B cell (primary cell): ENCODE data around the gene PPP6R1. TPM values are rescaled to one million over a fixed set of nuclear protein-coding genes. Genes with fewer than 3 reads are reported as not detected.

ENCODE experiments used
- ATAC-seq: fragments of 200-7000 bp; cut with Tn5 transposase; one replicate; pipeline ENCODE4 v1.10.0; 2021; ENCODE audit warnings: low read depth, mild to moderate bottlenecking, moderate number of reproducible peaks, moderate library complexity
- CTCF ChIA-PET: fragments of 350-600 bp; sonication (Branson Sonifier 250); formaldehyde crosslinking; loops from one replicate; lab custom pipeline; 2021; ENCODE audit warnings: antibody characterized with exemption, inconsistent platforms; lab: Charles Lee
- POLR2A ChIA-PET: fragments of 350-600 bp; sonication (Branson Sonifier 250); formaldehyde crosslinking; loops from one replicate; lab custom pipeline; 2021; ENCODE audit warnings: antibody characterized with exemption; lab: Charles Lee
- DNase-seq: peaks from one replicate; pipeline ENCODE4 v3.0.0; 2013
- H2AFZ ChIP-seq: 2 replicates; pipeline ENCODE4 v1.6.1; 2012; ENCODE audit warnings: mild to moderate bottlenecking, low read depth, low read length; ENCODE audit not compliant: insufficient read depth, poor library complexity, severe bottlenecking
- H3K27ac ChIP-seq, 2 donors: 1 replicate in 1 of 2; 2 replicates in 1 of 2; pipeline ENCODE4 v1.5.1; 2012 to 2013; ENCODE audit warnings: low read length in 2 of 2, mild to moderate bottlenecking in 2 of 2, moderate library complexity in 1 of 2
- H3K27me3 ChIP-seq, 4 experiments: fragments of 200-600 bp in 1 of 4; sonication (generic) in 1 of 4; replicated peaks in 1 of 4; 1 replicate in 2 of 4; 2 replicates in 2 of 4; pipeline versions ENCODE4 v1.6.1 to v1.7.0; 2013 to 2016; ENCODE audit warnings: low read length in 3 of 4, mild to moderate bottlenecking in 2 of 4, mixed read lengths in 1 of 4, moderate library complexity in 1 of 4; ENCODE audit not compliant: insufficient read depth in 4 of 4, control insufficient read depth in 3 of 4; ENCODE audit errors: control extremely low read depth in 1 of 4
- H3K36me3 ChIP-seq, 2 experiments: replicated peaks in 1 of 2; 1 replicate in 1 of 2; 2 replicates in 1 of 2; pipeline versions ENCODE4 v1.6.1 to v1.7.1; 2013; ENCODE audit warnings: low read length in 1 of 2; ENCODE audit not compliant: insufficient read depth in 2 of 2, control insufficient read depth in 1 of 2; ENCODE audit errors: control extremely low read depth in 1 of 2, extremely low read depth in 1 of 2
- H3K4me1 ChIP-seq, 2 donors: fragments of 200-600 bp in 1 of 2; sonication (generic) in 1 of 2; 1 replicate in 1 of 2; 2 replicates in 1 of 2; pipeline versions ENCODE4 v1.5.1 to v1.6.1; 2013 to 2017; ENCODE audit warnings: low read length in 2 of 2; ENCODE audit not compliant: control insufficient read depth in 2 of 2, insufficient read depth in 2 of 2
- H3K4me2 ChIP-seq: replicated peaks from 2 replicates; pipeline ENCODE3; 2012; ENCODE audit warnings: mild to moderate bottlenecking, low read depth, low read length; ENCODE audit not compliant: poor library complexity, severe bottlenecking
- H3K4me3 ChIP-seq, 5 experiments: fragments of 200-600 bp in 1 of 5; sonication (generic) in 1 of 5; 1 replicate in 3 of 5; 2 replicates in 2 of 5; pipeline versions ENCODE4 v1.5.1 to v1.7.0; 2011 to 2016; ENCODE audit warnings: low read length in 4 of 5, mild to moderate bottlenecking in 4 of 5, low read depth in 2 of 5, control low read depth in 1 of 5, moderate library complexity in 1 of 5; ENCODE audit not compliant: insufficient read depth in 1 of 5; ENCODE audit errors: control extremely low read depth in 1 of 5, extremely low read depth in 1 of 5
- H3K79me2 ChIP-seq: fragments of 200-600 bp; sonication (generic); one replicate; pipeline ENCODE4 v1.6.0; 2016; ENCODE audit warnings: low read length; ENCODE audit not compliant: control insufficient read depth, insufficient read depth
- H3K9ac ChIP-seq: fragments of 200-600 bp; sonication (generic); 2 replicates; pipeline ENCODE4 v1.6.1; 2017; ENCODE audit warnings: mild to moderate bottlenecking, low read length, moderate library complexity
- H3K9me3 ChIP-seq, 3 donors: one replicate each; pipeline versions ENCODE4 v1.6.1 to v1.7.1; 2013; ENCODE audit warnings: low read length in 2 of 3; ENCODE audit not compliant: control insufficient read depth in 2 of 3, insufficient read depth in 1 of 3; ENCODE audit errors: control extremely low read depth in 1 of 3
- H4K20me1 ChIP-seq: 2 replicates; pipeline ENCODE4 v1.6.0; 2012; ENCODE audit warnings: mild to moderate bottlenecking, low read length; ENCODE audit not compliant: insufficient read depth, control insufficient read depth, poor library complexity, severe bottlenecking
- H3K27ac Mint-ChIP-seq: one replicate; pipeline ENCODE4 v1.8.0; 2021; ENCODE audit warnings: mixed read lengths
- H3K27me3 Mint-ChIP-seq: one replicate; pipeline ENCODE4 v1.8.0; 2021; ENCODE audit warnings: mixed read lengths
- H3K4me1 Mint-ChIP-seq: one replicate; pipeline ENCODE4 v1.8.0; 2021; ENCODE audit warnings: mixed read lengths
- H3K4me3 Mint-ChIP-seq: one replicate; pipeline ENCODE4 v1.8.0; 2021; ENCODE audit warnings: mixed read lengths
- H3K9me3 Mint-ChIP-seq: one replicate; pipeline ENCODE4 v1.8.0; 2022; ENCODE audit warnings: mixed read lengths; ENCODE audit not compliant: insufficient read depth
- EZH2 ChIP-seq: IDR thresholded peaks from 2 replicates; pipeline ENCODE4 v1.6.1; 2012; ENCODE audit warnings: borderline replicate concordance, low read depth, mild to moderate bottlenecking, moderate library complexity, low read length; ENCODE audit not compliant: insufficient read depth, poor library complexity, severe bottlenecking
- WGBS: methylation state at CpG from one replicate; pipeline ENCODE4 v1.1.5; 2013; ENCODE audit warnings: missing lambda C conversion rate; ENCODE audit not compliant: insufficient coverage; 5-methylcytosine and 5-hydroxymethylcytosine counted together
- intact Hi-C: fragments of 100-400 bp; cut with micrococcal nuclease; formaldehyde crosslinking; loops from one replicate; pipeline ENCODE4 v1.10.0; 2022
- polyA plus RNA-seq: library from polyadenylated mRNA; depleted of rRNA; stranded (reverse); fragments of >200 nt; gene quantifications from 2 replicates; pipeline ENCODE4 v1.2.3, GENCODE V29; 2012
- total RNA-seq, 2 donors: library from RNA; stranded (reverse); fragments of 120-200 nt in 1 of 2; gene quantifications; 1 replicate in 1 of 2; 2 replicates in 1 of 2; pipeline versions ENCODE4 v1.2.3 to v1.2.4, GENCODE V29; 2013 to 2022
- TF ChIP-seq, protein P1 (sequence below): fragments of 200-600 bp; IDR thresholded peaks from one replicate; pipeline ENCODE4 v1.8.0; 2022; ENCODE audit warnings: antibody characterized with exemption, mild to moderate bottlenecking

Gene PPP6R1
- total and polyA plus RNA-seq, 2 donors (not counting 1 experiment from before 2014, with no cell fraction given): 122 to 193 TPM

DNA sequence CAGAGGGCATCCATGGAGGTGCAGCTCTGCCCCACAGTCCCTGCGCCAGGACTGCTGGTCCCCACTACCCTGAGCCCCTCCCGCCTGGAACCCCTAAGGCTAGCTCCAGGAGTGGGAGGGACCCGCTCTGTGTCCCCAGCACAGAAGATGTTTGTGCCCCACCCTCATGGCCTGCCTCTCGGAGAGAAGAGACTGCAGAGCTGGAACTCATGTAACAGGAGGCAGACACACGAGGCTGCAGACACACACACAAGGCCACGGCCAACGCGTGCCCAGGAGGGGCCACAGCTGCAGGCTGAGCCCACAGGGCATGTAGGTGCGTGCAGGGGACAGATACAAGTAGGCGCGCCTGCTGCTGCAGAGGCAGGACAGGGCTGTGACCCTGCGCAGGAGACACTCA lies 19.8 kb downstream of the PPP6R1 start:
- ChIA-PET POLR2A (no interaction called here), CTCF (no interaction called here)
- Histone ChIP-seq H3K27me3 (no peaks in the 10 kb centered on the region), H3K4me3 (no peak overlapping the region), H3K36me3 (peaks cover 0 to 93% of the 10 kb centered on the region in 2 experiments), H2AFZ (no peak overlapping the region), H4K20me1 (peaks cover 97% of the 10 kb centered on the region), H3K4me1 (no peaks in the 10 kb centered on the region), H3K9ac (no peak overlapping the region), H3K4me2 (no peak overlapping the region), H3K79me2 (peaks cover 75% of the 10 kb centered on the region), H3K27ac (no peak overlapping the region), H3K9me3 (no peaks in the 10 kb centered on the region)
- Mint-ChIP-seq H3K27ac (no peak overlapping the region), H3K27me3 (no peaks in the 10 kb centered on the region), H3K4me3 (no peak overlapping the region), H3K9me3 (no peaks in the 10 kb centered on the region), H3K4me1 (no peaks in the 10 kb centered on the region)
- no peak for DNase-seq
- WGBS: 97% methylated on average over 11 of the region's 12 CpGs
- intact Hi-C loops: no loop called here
- ATAC-seq: no peak
- no peak for TF ChIP-seq EZH2
- TF ChIP-seq, protein P1, sequence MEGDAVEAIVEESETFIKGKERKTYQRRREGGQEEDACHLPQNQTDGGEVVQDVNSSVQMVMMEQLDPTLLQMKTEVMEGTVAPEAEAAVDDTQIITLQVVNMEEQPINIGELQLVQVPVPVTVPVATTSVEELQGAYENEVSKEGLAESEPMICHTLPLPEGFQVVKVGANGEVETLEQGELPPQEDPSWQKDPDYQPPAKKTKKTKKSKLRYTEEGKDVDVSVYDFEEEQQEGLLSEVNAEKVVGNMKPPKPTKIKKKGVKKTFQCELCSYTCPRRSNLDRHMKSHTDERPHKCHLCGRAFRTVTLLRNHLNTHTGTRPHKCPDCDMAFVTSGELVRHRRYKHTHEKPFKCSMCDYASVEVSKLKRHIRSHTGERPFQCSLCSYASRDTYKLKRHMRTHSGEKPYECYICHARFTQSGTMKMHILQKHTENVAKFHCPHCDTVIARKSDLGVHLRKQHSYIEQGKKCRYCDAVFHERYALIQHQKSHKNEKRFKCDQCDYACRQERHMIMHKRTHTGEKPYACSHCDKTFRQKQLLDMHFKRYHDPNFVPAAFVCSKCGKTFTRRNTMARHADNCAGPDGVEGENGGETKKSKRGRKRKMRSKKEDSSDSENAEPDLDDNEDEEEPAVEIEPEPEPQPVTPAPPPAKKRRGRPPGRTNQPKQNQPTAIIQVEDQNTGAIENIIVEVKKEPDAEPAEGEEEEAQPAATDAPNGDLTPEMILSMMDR: no peak

DNA sequence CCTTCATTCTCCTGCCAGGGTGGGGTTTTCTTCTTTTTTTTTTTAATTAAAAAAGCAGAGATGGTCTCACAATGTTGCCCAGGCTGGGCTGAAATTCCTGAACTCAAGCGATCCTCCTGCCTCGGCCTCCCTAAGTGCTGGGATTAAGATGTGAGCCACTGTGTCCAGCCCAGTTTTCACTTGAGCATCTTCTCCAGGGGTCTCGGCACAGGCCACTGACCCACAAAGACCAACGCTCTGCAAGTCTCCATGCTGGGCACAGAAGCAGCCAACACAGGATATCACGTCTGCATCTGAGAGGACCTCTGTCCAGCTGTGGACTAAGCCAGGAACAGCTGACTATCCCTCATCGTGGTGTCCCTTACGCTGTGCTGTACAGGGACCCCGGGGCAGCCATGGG lies 20.8 kb downstream of the PPP6R1 start:
- POLR2A ChIA-PET: no interaction called here
- no peaks in the 10 kb centered on the region for H3K4me1 ChIP-seq
- no peak overlapping the region for H2AFZ ChIP-seq

More for the DNA sequence above, 20.8 kb downstream of the PPP6R1 start:
- whole genome bisulfite sequencing: 97% methylated on average over 8 of the region's 8 CpGs
- Histone ChIP-seq H3K4me3 (no peak overlapping the region), H3K79me2 (peaks cover 65% of the 10 kb centered on the region), H3K4me2 (no peak overlapping the region), H3K27ac (no peak overlapping the region), H3K9ac (no peak overlapping the region), H3K27me3 (no peaks in the 10 kb centered on the region), H4K20me1 (peaks cover 92% of the 10 kb centered on the region), H3K9me3 (no peaks in the 10 kb centered on the region), H3K36me3 (peaks cover 0 to 86% of the 10 kb centered on the region in 2 experiments)
- no peak for DNase-seq
- CTCF ChIA-PET: no interaction called here
- intact Hi-C loops: no loop called here
- no peaks in the 10 kb centered on the region for H3K4me1 Mint-ChIP-seq
- H3K27ac Mint-ChIP-seq: no peak overlapping the region
- no peak for ATAC-seq
- H3K4me3 Mint-ChIP-seq: no peak overlapping the region
- H3K27me3 Mint-ChIP-seq: no peaks in the 10 kb centered on the region
- no peak for TF ChIP-seq EZH2
- TF ChIP-seq, protein P1: no peak
- H3K9me3 Mint-ChIP-seq: no peaks in the 10 kb centered on the region
